Activated CD4-positive, alpha-beta T cell treated with anti-CD3 and anti-CD28 coated beads for 24 hours (primary cell): ENCODE data around the gene RPL36A.

Source experiments
- DNase-seq, 2 donors: peaks; one replicate each; pipeline ENCODE4 v3.0.0-alpha.2; 2020; ENCODE audit warnings: low read depth in 2 of 2

The RPL36A gene

DNA sequence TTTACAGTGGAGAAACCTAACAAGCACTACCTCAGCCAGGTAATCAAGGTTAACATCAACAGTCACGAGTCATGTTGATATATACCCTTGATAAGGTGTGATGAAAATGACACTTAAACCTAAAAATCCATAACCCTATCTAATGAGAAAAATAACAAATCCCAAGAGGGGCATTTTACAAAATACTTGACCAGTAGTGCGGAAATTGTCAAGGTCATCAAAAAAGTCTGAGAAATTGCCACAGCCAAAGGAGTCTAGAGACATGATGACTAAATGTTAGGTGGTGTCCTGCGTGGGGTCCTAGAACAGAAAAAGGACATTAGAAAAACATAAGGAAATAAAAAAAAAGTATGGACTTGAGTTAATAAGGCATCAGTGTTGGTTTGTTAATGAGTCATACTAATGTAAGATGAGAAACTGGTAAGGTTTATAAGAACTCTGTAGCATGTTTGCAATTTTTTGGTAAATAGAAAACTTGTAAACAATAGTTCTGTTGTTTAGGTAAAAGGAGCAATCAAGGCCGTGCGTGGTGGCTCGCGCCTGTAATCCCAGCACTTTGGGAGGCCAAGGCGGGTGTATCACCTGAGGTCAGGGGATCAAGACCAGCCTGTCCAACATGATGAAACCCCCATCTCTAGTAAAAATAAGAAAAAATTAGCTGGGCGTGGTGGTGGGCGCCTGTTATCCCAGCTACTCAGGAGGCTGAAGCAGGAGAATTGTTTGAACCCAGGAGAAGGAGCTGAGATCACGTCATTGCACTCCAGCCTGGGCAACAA, 2.9 kb downstream of the RPL36A start:
- no peak for DNase-seq

DNA sequence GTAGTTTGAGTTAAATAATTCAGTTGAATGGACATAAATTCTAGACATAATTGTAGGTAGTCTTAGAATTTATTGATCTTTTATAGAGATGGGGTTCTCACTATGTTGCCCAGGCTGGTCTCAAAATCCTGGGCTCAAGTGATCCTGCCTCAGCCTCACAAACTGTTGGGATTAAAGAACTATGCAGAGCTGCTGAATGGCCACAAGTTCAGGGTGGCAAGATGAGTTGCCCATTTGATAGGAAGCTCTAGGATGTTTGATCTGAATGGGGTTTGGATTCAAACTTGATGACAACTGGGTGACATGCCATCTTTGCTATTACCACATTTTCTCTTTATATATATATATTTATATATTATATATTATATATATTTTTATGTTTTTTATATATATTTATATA, 3.6 kb downstream of the RPL36A start:
- no peak for DNase-seq

DNA sequence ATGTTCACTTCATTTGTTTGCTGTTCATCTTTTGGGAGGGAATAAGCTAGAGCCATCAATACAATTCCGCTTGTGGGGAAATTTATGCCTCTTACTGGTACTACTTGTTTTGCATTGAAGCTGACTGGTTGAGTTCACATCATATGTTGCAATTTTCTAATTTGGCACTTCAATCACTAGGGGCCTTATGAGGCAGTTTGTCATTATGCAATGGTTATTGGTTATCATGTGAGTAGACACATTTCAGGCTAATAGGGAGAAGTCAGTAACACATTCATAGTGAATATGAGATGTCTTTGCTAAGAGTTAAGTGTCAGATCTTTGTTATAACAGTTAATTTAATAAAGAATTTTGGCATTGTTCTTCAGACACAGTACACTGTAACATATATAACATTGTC, 5.0 kb downstream of the RPL36A start:
- no peak for DNase-seq

DNA sequence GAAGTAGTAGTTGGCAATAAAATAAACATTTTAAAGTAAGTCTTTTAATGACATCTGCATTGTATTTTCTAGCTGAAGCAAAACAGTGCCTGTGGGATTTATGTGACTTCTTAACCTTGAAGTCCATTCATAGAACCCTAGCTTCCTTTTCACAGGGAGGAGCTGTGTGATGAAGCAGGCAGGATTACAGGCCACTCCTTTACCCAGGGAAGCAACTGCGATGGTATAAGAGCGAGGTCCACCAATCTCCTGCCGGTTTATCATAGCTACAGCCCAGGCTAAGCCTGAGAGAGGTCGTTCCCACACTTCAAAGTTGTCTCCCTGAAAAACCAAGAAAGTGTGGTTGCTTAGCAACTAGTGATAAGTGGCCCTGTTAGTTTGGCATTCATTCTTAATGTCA, 7.0 kb downstream of the RPL36A start:
- DNase-seq = no peak

DNA sequence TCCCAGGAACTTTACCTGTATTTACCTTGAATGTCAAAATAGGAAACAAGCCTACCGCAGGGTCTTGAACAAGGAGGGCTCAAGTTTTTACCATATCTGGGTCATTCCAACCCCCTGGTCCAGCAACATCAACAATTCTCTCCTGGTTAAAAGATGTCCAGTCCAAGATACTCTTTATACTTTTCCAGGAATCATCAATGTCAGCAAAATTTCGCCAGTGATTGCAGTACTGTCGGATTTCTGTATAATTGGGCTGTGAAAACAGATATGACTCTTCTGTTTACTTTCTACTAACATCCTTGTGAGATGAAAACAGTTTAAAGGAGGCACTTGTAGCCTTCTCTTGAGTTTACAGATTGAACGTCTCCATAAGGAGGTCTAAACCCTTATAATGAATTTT, 7.9 kb downstream of the RPL36A start:
- DNase-seq = no peak

DNA sequence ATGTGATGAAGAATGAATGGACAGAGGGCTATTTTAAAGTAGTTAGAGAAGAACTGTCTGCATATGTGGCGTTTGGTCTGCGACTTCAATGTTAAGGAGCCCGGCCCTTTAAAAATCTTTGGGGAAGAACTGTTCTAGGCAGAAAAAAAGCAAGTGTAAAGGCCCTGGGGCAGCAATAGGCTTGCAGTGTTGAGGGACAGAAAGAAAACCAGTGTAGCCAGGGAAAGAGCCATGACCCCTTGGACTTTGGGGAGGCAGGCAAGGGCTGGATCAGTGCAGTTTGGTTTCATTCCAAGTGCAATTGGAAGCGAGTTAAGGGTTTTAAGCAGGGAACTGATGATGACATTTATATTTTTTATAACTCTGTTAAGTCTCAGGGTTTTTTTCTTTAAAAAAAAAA, 9.0 kb downstream of the RPL36A start:
- DNase-seq = no peak

DNA sequence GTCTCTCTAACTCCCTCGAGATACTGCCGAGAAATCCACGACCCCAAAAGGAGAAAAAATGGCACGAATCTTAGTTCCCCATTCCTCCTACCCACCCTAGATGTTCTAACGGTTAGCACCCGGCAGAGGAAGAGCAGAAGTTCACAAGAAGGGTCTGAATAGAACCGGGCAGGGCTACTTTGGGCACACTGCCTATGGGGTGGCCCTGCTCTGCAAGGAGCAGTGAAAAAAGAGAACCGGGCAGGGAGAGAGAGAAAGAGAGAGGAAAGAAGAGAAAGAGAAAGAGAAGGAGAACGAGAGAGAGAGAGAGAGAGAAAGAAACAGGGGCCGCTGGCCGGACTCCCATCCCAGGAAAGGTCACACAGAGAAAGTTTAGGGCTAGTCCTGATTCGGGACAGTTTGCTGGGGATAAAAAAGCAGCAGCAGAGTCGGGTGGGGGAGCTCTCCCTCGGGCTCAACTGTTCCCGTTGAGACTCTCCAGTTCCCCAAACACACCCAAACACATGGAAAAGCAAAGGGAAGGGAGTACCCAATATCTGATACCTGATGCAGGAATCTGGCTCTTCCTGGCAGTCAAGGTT, 16.4 kb downstream of the RPL36A start:
- DNase-seq = no peak

DNA sequence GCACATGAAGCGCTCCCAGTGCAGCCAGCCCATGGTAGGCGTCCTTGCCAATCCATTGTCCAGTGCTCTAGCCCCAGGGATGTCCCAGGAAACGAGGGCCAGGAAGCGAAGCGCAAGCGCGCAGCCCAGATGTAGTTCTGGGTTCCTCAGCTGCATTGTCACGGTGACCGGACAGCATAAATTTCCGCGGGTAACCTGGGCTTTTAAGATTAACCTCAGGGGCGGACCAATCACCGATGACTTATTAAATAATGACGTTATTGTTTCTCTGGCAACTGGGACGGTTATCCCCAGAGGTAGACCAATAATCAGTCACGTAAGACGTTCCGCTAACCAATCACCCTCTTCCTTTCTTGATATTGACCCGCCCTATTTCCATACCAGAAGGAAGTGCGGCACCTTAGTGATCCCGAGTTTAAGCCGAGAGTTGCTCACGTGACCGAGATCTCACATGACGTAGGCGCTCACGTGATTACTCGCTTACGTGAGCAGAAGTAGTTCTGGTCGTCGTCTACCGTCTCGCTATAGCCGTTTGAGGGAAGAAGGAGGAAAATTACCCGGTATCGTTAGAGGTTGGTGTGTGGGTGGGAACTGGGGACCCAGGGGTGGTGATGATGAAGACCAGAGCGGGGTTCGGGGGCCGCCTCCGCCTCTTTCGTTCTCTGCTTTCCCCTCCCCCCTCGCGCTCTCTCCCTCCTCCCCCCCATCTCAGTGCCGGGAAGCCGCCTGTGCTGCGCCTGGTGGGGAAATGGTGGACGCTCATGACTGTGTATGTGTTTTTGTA, 17.1 kb downstream of the RPL36A start, which contains the start of the genes GLA and HNRNPH2:
Gene GLA (minus strand): TSS at position 178 of the 784 bp plus-strand sequence. CDS start 22 bp downstream, at position 156.
Gene HNRNPH2 (plus strand): TSS at position 475 of the 784 bp plus-strand sequence. CDS start 3,767 bp downstream, outside the sequence.
- peak; percentile 70 to 78 for DNase-seq

DNA sequence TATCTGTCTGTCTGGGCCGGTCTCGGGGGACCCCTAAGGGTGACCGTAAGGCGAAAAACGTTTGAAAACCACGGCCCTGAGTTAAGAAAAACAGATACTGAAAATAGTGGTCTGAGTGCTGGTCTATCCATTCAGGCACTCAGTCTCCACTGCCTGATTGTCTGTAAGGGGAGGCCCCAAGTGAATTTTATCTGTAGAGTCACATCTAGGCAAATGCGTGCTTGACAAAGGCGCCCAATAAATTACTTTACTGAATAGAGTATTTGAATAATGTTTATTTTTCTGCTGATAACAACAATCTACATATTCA, 17.7 kb downstream of the RPL36A start:
- no peak for DNase-seq

DNA sequence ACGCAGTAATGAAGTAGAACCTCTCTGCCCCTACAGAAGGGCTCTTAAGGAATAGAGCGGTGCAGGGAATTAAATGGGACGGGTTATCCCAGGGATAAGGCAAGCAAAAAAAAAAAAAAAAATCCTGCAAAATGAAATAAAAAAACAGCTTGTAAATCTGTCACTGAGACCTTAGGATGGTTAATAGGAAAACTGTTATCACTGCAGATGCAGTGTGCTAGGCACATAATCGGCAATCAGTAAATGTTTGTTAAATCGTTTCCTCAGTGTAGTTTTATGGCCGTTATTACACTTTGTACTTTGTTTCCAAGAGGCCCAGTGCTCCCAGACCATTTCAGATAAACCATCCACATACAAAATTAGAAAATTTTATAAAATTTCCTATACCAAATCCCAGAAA, 18.2 kb downstream of the RPL36A start:
- no peak for DNase-seq

DNA sequence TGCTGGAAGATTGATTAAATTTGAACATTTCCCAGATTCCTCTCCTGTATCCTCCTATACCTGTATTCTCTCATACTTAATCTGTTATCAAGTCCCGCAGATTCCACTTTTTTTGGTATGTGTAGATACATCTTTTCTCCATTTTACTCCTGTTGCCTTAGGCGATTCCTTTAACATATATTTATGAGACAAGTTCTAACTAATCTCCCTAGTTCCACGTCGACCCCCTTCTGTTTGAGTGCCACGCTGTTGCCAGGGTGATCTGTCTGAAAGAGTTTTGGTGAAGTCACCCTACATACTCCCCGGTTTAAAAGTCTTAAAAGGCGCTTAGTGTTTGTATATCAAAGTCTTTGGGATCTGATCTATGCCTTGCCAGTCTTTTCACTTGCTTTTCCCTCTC, 19.6 kb downstream of the RPL36A start:
- DNase-seq = no peak

DNA sequence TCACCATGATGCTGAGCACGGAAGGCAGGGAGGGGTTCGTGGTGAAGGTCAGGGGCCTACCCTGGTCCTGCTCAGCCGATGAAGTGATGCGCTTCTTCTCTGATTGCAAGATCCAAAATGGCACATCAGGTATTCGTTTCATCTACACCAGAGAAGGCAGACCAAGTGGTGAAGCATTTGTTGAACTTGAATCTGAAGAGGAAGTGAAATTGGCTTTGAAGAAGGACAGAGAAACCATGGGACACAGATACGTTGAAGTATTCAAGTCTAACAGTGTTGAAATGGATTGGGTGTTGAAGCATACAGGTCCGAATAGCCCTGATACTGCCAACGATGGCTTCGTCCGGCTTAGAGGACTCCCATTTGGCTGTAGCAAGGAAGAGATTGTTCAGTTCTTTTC, 21.2 kb downstream of the RPL36A start:
- no peak for DNase-seq

DNA sequence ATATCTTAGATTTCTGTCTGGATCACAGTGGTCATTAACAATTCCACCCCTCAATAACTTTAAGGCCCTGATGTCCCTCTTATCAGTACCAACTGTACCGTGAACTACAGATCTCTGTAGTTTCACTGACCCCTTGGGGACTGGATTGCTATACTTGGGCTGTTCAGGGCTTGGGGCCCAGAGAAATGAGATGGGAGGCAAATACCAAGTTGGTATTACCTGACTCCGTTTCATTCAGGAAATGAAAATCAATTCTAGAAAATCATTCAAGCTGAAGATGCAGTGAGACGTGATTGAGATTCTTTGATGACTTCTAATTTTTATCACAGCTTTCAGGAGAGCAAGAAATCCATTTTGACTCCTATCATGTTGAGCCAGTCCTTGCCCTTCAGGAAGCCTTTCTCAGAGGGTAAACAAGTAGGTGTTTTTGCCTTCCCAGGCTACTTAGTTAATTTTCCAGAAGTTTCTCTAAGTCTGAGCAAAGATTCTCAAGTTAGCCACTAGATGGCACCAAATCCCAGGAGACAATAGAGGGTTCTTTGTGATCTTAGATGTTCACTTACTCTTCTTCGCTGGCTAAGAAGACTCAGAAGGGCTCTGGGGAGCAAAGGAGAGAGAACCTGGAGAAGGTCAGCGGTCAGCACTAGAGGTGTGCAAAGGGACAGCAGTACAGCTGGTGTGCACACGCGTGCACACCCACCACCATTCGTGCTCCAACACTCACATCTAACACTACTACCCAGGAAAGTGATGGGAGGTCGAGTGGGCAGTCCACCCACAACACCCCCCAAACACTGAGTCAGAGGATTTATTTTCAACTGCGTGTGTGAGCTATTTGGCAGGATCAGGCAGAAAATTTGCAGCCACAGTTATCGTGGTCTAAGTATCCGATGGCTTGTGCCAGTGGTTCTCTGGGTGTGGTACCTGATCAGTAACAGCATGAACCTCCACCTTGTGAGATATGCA, 24.7 kb downstream of the RPL36A start:
- DNase-seq = no peak

DNA sequence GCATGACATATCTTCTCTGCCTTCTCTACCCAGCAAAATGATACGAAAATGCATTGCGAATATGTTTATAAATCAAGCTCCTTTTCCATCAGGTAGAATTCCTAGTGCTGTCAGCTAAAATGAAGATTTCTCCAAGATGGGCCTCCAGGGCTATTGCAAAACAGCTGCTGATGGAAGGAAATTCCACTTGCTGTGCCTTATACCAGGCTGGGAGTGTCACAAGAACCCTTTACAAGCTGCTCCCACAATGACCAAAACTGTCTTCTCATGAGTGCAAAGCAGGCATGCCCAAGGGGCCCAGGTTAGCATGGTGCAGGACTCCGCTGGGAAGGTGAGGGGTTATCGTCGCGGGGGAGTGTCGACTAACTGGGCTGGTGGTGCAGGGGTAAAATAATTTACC, 25.9 kb downstream of the RPL36A start:
- no peak for DNase-seq

DNA sequence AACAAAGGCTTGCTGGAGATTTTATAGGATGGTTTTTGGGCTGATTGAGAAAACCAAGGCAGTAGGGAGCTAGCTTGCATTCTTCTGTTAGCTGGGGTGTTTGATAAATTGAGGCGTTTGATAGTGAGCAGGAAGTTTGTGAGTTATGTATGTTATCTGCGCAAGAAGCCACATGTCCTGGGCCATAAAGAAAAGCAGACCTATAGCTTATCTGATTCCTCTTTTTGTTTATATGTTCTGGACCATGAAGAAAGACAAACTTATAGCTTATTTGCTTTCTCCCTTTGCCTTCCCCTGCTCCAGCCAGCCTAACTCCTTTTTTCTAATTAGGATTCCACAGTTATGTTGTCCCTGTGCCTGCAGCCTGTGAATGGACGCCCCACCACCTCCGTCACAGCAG, 26.4 kb downstream of the RPL36A start:
- DNase-seq = no peak

DNA sequence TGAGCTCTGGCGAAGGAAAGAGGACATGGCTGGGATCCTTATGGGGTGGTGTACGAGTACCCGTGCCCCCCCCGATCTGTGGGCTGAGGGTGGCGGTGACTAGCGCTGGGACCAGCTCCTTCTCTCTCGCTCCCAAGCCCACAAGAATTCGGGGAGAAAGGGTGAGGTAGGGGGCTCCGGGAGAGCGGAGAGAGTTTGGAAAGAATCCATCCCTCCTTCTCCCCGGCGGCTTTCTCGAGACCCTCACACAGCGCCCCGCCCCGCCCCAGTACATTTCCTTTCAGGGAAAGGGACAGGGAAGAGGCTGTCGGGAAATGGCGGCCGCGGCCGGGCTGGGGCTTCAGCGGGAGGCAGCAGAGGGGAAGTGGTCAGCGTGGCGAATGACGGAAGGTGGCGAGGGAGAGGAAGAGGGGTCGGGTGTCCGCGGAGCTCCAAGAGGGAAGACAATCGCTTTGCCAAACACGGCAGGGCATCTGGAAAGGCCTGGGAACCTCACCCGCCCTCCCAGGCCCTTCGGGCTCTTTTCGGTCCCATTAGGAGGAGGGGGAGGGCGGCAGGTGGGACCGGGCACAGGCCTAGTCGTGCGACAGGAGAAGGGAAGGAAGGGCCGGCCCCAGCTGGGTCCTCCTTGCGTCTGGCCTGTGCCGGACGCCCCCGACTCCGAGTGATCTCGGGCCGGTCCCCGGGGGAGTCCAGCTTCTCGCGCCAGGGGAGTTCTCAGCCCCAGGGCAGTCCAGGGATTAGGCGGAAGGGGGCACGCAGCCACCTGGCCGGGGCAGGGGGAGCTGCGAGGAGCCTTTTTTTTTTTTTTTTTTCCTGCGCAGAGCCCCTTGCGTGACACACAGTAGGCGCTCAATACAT, 27.4 kb downstream of the RPL36A start:
- peak in 1 of 2 donors; percentile 16 for DNase-seq

DNA sequence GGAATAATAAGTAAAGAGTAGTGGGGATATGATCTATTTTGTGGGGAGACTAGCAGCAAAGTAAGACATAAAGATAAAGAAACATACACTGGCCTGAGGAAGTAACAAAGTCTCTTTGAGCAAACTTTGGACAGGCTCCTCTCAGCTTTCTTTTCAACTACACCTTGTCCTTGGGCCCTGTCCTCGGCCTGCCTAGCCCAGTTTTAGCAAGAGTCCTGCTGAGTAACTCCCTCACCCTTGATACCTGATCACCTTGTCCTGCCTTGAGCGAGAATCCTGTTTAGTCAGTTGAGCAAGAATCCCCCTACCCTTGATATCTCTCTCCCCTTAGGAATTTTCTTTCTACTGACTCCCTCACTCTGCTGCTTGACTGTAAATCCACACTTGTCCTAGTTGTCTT, 28.7 kb downstream of the RPL36A start:
- DNase-seq = no peak

DNA sequence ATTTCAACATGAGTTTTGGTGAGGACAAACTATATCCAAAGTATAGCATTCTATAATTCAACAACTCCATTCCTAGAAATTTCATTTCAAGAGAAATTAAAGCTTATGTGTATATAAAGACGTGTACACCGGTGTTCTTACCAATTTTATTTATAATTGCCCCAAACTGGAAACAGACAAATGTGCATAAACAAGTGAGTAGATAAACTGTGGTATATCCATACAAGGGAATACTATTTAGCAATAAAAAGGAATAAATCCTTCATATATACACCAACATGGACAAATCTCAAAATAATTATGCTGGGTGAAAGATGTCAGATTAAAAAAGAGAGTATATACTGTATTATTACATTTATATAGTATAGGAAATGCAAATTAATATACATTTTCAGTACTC, 37.1 kb downstream of the RPL36A start:
- no peak for DNase-seq

DNA sequence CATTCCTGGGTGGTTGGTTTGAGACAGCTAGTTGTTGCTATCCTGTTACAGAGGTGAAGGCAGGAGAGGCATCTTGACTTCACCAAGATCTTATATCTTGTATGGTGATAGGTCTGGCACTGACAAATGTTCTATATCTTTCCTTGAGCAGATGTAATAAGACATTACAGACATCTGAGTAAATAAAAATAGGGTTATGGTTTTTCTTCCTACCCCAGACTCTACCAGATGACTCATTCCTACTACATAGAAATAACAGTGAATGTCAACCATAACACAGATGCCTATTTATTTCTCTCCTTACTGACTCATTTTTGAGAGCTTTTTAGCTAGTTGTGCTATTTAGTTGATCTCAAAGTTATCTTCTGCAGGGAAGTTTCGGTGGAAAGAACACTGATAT, 39.1 kb downstream of the RPL36A start:
- no peak for DNase-seq

DNA sequence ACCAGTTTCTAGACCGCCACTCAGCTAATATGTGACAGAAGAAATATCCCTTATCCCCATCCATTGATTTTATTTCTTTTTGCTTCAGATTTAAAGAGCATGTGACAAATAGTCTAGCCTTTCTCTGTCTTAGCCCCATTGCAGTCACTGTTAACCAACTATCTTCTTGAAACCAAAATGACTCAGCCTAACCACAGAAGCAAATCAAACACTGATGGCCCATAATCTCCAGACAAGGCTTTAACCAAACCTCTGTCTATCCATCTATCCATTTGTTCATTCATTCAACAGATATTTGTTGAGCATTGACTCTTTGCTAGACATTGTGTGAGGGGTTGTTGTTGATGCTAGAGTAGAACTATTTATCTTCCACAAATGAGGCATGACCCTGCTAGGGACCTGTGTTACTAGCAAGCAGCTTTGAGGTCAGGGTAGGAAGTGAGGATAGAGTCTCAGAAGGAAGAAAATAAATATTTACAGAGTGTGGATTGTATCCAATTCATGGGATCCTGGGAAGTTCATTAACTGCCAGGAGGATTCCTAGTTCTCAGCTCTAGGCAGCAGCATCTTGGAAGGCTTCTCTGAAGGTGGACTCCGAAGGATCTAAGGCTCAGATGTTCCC, 39.8 kb downstream of the RPL36A start:
- no peak for DNase-seq
